NCI-H69 (cell line): ENCODE data around the gene WNT9A.

Experiments
- DNase-seq: peaks from one replicate; lab custom pipeline; 2025; lab: John Stamatoyannopoulos, UW

Gene WNT9A

DNA sequence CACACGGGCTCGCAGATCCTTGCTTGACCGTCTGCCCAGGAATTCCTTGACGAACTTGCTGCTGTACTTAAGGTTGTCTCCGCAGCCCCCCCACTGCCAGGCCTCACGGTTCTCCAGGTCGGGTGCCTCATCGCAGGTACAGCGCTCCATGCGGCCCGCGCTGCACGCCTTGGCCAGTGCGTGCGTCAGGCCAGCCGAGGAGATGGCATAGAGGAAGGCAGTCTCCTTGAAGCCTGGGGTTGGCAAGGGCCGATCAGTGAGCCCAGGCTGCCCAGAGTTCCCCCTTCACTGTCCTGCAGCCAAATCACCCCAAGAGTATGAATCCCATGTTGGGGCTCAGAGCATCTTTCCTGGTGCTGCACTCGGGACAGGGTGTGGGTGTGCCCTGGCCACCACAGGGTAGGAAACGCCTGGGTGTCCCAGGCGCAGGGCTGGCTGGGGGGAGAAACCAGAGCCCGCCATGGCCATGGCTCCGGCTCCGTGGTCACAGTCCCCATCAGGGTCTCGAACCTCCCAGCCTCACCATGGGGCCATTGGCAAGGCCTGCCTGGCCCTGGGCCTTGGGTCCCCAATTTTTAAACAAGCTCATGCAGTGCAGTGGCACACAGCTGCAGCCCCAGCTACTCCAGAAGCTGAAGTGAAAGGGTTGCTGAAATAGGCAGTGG lies 23.4 kb downstream of the WNT9A start:
- DNase-seq, result no peak

DNA sequence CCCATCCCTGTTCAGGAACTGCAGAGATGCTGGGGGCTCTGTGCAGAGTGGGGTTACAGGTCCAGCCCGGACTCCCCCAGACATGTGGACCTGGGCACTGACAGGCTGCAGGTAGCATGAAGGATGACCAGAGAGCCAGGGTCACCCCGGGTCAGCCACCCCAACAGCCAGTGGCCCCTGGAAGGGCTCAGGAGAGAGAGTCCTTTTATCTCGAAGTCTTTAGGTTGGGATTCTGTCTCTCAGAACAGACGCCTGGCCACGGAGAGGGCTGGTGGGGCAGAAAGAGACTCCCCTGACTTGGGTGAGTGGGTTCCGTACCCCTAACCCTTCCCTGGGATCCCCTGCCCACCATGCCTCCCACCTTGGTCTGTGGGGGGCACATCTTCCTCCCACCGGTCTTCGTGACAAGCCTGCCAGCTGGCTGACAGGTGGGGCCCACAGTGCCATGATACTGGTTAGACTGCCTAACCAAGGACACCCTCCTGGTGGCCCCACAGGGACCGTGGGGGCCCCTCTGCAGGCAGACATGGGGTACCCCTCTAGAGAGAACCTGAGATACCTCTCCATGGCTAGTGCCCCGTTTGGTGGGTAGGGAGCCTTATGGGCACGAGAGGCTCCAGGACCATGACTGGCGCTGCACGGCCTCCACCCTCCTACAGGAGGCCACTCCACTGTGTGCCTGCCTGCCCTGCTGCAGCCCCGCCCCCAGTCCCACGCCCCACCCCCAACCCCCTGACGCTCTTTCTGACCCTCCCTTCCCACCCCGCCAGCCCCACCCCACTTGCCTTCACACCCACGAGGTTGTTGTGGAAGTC lies 24.2 kb downstream of the WNT9A start:
- DNase-seq, result no peak

DNA sequence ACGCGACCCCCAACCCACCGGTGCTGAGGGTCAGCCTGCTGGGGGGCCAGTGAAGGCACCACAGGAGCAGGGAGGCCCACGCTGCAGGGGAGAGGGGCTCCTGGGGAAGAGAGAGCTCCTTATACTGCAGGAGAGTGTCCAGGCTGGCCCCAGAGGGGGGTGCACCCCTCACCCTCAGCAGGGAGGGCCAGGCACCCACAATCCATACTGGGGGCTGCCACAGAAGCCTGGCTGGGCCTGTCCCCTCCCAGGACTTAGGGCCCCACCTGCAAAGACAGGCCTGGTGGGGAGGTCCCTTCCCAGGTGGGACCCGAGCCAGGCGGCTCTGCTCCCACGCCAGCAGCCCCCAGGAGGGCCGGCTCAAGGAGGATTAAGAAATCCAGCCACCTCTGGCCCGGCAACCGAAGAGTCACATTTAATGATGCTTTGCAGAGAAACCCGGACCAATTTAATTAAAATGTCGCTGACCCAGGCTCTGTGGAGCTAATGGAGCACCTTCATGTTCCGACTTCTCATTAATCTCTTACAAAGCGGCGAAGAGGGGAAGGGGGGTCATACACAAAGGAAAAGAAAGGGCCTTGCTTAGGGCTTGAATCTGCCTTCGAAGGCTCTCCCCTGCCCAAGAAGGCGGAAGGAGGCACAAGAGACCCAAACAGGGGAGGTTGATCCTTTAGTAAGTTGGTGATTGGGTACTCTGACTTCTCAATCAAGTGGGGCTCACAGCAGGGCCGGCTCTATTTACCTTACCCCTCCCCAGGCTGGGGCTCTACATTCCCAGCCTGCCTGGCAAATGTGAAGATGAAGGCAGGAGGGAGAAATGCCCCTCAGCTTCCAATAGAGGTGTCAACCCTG lies 25.0 kb downstream of the WNT9A start:
- DNase-seq, result no peak

DNA sequence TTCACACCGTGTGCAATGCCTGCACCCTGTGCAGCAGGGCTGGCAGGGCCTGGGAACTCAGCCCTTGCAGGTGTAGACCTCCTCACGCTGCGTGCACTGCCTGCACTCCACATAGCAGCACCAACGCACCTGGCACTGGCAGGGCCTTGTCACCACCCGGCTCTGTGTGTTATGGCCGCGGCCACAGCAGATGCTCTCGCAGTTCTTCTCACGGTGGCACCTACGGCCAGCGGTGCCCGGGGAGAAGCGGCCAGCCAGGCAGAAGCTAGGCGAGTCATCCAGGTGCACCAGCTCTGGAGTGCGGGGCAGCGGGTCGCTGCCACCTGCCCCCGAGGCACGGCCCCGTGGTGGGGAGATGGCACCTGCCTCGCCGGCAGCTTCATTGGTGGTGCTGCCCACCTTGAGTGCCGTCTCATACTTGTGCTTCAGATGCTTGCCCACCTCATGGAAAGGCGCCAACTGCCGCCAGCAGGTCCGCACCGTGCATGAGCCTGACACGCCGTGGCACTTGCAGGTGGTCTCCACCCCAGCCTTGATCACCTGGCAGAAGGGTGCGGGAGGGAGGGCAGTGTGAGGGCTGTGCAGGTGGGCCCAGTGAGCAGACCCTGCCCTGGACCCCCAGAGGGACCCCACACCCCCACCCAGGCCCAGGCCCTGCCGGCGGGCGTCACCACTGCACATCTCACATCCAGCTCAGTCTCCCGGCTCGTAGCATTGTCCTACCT lies 26.1 kb downstream of the WNT9A start:
- DNase-seq, result no peak

DNA sequence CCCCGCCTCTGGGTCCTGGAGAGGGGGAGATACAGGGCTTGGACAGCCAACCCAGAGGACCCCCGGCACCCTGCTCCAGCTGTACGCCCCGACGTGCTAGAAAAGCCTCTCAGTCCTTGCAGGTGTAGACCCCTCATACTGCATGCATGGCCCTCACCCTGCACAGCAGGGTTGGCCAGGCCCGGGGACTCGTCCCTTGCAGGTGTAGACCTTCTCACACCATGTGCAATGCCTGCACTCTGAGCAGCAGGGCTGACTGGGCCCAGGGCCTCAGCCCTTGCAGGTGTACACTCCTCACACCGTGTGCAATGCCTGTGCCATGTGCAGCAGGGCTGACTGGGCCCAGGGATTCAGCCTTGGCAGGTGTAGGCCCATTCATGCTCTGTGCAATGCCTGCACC lies 26.8 kb downstream of the WNT9A start:
- no peak for DNase-seq

DNA sequence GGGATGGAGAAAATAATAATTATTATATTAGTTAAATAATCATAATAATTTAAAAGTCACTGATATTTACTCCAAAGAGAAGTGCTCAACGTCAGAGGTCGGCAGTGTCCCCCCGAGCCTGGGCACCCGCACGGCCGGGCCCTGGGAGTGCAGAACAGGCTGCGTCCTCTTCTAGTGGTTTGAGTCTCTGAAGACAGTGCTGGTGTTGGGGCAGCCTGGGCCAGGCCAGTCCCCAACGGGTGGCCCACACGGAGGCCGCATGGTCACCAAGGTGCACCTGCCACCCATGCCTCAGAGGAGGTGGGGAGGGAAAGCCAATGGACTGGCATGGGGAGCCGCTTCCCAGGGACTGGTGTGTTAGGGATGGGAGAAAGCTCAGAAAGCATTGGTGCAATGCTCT lies 27.3 kb downstream of the WNT9A start:
- no peak for DNase-seq

DNA sequence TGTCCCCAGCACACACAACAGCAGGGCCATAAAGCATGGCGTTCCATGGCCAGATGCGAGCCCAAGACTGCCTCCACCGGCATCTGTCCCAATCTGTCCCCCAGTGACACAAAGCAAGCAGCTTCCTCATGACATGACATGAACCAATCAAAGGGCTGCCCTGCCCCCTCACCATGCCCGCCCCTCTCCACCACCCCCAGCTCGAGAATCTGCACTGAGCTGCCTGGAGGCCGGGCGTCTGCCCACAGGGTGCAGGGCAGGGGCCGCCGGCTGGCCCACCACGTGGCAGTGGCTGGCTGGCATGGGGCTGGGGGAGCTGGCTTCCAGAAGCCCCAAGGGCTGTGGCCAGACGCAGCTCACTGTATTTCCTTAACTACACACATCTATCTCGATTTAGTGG lies 27.8 kb downstream of the WNT9A start:
- DNase-seq, result no peak

DNA sequence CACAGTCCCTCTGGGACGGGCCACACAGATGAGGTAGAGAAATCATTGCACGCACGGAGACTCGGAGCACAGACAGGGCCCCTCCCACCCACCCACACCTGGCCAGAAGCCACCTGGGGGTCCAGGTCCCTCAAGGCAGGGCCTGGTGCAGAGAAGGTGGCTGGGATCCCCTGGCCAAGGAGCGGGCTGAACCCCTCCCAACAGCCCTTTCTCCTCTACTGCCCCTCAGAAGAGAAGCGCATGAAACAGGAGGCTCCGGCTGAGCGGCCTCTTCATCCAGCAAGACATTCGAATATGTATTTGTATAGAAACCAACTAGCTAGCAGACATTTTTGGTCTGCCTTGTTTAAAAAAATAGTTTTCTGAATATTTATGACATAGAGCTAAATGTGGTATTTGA lies 29.0 kb downstream of the WNT9A start:
- no peak for DNase-seq

DNA sequence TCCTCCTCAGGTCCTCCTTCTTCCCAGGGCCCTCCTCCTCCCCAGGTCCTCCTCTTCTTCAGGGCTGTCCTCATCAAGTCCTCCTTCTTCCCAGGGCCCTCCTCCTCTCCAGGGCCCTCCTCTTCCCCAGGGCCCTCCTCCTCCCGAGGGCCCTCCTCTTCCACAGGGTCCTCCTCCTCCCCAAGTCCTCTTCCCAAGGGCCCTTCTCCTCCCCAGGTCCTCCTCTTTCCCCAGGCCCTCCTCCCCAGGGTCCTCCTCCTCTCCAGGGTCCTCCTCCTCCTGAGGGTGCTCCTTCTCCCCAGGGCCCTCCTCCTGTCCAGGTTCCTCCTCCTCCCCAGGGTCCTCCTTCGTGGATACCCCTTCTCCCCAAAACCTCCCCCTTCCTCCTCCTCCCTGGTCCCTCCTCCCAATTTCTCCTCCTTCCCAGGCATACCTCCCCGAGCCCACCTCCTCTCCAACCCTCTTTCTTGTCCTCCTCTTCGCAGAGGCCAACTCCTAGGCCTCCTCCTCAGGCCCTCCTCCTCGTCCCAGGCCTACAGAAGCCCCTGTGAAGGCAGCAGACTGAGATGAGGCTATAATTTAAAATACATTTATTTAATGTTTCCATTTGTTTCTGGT lies 29.5 kb downstream of the WNT9A start:
- no peak for DNase-seq

DNA sequence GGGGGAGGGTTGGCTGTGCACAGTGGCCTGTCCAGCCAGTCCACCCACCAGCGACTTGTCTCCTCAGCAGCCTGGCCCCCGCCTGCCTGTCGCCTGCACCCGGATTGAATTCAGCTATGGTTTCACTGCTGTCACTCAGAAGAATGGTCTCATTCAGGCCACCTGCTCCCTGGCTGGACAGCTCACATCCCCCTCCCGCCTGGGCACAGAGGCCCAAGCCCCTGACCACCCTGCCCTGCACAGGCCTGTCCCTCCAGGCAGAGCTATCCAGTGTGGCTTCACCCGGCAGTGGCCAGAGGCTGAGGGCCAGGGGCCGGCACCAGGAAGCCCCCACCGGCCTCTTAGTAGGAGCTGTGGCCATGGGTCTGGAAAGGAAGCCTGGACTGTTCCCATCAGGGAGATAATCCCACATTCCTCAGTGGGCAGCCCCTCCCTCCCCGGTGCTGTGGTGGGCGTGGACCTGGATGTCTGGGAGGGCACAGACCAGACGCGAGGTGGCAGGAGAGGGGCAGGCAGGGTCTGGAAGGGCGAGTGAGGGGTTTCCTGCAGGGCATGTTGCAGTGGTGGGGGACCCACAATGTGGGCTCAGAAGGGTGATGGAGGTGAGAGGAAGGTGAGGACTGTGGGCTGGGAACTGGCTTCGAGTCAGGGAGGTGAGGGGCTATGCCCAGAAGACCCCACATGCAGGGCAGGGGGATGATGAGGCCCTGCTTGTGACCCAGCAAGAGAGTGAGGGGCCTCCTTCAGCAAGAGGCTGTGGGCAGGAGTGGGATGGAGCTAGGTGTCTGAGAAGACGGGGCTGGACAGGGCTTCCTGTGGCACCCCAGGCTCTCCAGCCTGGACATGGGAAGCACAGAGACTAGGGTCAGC lies 30.4 kb downstream of the WNT9A start:
- no peak for DNase-seq

DNA sequence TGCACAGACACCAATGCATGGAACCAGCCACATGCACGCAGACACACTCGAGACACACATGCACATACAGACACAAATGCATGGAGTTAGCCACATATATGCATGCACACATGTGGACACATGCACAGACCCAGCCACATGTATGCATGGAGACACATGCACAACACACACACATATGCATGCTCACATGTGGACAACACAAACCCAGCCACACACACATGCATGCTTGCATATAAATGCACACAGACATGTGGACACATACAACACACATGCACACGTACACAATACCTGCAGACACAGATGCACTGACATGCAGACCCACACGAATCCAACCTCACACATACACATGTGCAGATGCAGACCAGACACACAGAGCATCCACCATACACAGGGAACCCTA lies 31.1 kb downstream of the WNT9A start:
- no peak for DNase-seq

DNA sequence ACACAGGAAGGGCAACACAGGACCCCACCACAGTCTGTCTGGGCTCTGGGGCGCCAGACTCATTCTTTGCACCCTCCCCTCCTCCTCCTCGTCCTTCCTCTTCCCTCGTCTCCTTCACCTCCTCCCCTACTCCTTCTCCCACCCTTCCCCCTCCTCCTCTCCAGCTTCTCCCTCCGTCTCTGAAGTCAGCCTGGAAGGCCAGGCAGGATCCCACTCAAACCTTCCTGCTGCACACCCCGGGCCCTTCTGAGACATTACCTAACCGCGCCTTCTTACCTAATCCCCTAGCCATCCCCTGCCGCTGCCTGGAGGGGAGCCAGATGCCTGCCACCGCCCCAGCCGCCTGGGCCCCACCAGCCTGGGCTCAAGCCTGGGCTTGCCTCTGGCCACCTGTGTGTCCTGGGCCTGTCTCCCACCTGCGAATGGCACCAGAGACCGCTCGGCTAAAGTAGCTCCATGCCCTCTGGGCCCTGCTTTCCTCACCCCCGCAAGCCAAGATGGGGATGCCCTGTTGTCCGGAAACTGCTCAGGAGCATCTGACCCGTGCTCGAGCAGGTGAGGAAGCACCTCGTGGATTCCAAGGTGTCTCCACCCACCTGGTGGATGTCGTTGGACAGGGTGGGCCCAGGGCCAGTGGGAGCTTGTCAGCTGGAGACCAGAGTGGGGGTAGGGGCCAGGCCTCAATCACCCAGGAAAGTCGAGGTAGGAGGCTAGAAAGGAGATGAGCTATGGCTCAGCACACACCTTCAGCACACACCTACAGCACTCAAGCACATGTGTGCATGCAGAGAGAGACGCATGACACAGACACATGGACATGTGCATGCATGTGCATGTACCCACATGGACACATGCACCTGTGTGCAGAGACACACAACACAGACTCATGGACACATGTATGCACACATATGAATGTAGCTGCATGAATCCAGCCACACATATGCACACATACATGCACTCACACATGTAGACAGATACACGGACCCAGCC lies 31.9 kb downstream of the WNT9A start:
- DNase-seq, result peak; percentile 96

DNA sequence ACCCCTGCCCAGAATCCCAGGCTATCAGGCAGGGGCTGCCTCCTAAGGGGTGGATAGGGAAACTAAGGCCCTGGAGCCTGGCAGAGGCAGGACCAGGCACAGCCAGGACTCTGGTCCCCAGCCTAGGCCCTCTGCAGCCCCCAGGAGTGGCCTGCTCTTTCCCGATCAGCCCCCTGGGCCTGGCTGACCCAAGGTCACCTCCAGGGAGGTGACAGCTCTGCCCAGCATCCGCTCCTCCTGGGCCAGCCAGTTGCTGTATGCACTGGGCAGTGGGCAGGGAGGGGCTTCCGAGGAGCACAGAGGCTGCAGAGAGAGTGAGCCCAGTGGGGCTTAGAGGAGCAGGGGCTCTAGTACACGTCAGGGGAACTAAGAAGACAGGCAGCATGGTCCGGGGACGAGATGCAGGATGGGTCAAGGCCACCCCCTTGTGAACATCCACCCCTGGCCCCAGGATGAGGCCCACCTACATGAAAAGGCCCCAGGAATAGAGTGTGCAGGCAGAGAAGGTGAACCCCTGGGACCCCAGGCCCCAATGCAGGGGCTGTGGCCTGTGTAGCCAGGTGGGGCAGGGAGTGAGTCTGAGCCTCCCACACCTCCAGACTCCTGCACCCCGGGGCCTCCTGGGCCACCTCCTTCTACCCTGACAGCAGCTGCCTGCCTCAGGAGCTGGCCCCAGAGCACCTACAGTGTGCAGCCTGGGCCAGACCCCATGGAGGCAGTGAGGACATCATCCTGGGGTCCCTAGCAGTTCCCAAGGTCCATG lies 32.8 kb downstream of the WNT9A start:
- peak; percentile 68 for DNase-seq

DNA sequence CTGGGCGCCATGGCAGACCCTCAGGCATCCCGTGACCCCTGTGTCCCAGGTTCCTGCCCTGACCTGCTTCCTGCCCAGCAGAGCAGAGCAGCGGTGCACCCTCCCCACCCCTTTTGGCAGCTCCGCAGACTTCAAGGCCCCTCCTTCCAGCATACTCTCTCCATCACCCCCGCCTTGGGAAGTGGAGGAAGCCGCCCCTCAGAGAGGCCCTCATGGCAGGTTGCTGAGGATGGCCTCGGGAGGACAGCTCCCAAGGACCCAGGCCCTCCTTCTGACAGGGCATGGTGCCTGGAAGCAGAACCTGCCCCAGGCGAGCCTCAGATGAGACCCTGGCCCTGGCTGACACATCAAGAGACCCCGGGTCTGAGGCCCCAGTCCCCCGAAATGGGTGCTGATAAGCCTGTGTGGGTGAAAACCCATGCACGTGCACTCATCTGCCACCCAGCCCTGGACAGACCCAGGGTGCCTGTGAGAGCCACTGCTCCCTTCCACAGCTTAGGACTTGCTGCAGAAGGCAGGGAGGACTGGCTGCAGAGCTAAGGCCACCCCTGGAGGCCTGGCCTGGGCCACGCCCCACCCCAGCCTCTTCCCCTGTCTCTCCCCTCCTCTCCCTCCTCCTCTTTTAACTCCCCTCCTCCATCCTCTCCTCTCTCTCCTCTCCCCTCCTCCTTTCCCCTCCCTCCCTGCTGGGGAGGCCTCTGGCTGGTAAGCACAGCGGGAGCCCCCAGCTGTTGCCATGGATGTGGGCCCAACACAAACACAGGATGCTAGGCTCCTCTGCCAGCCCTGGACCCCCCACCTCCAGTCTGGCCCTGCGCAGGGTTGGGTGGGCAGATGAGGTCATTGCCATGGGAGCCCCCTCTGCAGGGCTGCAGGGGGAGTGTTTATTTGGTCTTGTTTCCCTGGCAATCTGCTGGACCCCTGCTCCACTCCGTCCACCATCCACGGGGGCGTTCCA lies 33.7 kb downstream of the WNT9A start:
- peak; percentile 98 for DNase-seq

DNA sequence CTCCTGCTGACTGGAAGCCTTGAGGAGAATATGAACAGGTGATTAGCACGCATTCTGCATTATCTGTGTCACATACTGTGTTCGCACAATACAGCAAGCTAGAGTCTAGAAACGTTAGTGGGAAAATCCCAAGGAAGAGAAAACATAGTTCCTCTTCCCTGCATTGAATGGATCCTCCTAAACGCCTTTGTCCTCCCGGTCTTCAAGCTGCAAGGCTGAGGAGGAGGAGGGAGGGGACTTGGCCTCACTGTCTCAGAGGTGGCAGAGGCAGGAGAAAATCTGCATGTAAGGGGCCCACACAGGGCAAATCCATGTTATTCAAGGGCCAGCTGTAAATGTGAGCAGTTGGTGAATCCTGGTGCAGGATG lies 34.4 kb downstream of the WNT9A start:
- DNase-seq, result no peak

DNA sequence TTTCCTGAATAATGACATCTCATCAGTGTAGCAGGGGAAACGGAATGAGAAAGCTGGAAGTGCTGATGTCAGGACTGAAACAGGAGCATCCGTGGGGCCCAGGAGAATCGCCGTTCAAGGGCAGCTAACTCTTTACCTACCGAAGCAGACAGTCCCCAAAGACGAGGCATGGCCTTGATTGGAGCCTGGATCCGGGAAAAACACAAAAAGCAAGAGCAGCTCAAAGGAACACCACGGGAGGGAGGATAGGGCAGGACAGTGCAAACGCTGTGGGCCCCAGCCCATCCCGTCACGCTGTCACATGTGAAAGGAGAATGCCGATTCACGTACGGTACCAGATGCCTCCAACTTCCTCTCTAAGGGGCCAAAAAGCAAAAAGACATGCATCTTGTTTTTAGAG lies 34.9 kb downstream of the WNT9A start:
- no peak for DNase-seq

DNA sequence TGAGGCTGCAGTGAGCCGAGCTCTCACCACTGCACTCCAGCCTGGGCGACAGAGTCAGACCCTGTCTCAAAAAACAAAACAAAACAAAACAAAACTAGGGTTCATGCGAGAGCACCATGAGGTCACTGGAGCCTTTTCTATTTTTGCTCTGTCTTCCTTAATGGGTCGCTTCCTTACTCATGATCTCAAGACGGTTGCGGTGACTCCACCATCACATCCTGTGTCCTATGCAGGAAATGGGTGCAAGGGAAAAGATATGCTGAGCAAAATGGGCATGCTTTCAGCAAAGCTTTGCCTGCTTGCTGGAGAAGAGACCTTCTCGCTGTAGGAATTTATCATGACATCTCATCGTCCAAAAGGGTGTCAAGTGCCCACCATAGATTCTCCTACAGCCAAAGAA lies 36.4 kb downstream of the WNT9A start:
- no peak for DNase-seq
